Ovary (tissue), 3 donors: ENCODE results near the gene HOXC9.
A peak's percentile ranks its signal among the peaks of the same experiment; 100 is the strongest.

Source experiments
- EP300 ChIP-seq: sonication (generic); formaldehyde crosslinking; IDR thresholded peaks from one replicate; pipeline ENCODE4 v1.6.1; 2017; ENCODE audit warnings: antibody characterized with exemption
- POLR2A ChIP-seq: fragments of 450-650 bp; IDR thresholded peaks from one replicate; pipeline ENCODE4 v1.6.1; 2017; ENCODE audit warnings: antibody characterized with exemption, mild to moderate bottlenecking, moderate library complexity
- TF ChIP-seq, protein P1 (sequence below), 3 donors: fragments of 450-650 bp in 2 of 3; fragments of 200-600 bp in 1 of 3; IDR thresholded peaks; one replicate each; pipeline versions ENCODE4 v1.5.1 to v1.8.0; 2016 to 2022; ENCODE audit warnings: antibody characterized with exemption in 3 of 3, mild to moderate bottlenecking in 1 of 3
- donor health status: DM: no; HTN: no; CAD: no.

DNA sequence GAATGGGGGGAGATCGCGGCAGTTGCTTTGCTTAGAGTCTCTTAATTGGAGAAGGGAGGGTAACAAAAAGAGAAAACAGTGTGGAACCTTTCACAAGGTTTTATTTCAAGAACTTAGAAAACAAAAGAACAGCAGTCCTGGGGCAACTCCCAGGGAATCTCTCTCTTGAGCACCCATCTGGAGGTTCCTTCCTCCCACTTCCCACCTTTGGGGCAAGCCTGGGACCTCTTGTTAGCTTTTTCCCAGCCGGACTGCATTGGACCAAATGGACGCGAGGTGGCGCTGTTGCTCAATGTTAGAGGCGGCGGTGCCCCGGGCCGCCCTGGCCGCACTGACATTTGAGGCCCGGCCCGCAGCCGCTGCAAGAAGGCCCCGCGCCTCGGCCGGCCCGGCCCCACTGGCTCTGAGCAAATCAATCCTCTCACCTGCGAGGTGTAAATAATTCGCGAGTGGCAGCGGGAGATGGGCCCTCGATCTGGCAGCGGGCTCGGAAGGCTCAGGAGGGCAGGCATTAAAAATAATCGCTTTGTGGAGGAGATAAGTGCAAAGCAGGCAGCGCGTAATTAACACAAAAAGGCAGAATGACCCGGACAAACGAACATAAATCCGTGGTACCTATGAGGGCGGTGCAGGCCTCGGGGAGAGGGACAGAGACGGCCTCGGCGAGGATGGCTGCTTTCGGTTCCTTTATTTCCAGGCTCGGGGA lies 6.0 kb downstream of the HOXC9 start:
- TF ChIP-seq, protein P1, sequence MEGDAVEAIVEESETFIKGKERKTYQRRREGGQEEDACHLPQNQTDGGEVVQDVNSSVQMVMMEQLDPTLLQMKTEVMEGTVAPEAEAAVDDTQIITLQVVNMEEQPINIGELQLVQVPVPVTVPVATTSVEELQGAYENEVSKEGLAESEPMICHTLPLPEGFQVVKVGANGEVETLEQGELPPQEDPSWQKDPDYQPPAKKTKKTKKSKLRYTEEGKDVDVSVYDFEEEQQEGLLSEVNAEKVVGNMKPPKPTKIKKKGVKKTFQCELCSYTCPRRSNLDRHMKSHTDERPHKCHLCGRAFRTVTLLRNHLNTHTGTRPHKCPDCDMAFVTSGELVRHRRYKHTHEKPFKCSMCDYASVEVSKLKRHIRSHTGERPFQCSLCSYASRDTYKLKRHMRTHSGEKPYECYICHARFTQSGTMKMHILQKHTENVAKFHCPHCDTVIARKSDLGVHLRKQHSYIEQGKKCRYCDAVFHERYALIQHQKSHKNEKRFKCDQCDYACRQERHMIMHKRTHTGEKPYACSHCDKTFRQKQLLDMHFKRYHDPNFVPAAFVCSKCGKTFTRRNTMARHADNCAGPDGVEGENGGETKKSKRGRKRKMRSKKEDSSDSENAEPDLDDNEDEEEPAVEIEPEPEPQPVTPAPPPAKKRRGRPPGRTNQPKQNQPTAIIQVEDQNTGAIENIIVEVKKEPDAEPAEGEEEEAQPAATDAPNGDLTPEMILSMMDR (IDR thresholded peaks at IDR 0.05): peak; percentile 95 to 97 (median 96)
- TF ChIP-seq POLR2A: no peak
- no peak for TF ChIP-seq EP300
